Measurements from ENCODE around the gene COA1.

The COA1 gene

GRCh38 chr7:43590862-43591557 lies 138.3 kb downstream of the COA1 start:
- no peak for DNase-seq (ENCODE audit: low read depth)

- no peak for DNase-seq (ENCODE audit: low read depth)
Measured at GRCh38 chr7:43589728-43590127, 139.6 kb downstream of the COA1 start.

All from fibroblast of the conjunctiva (primary cell).